Activated naive CD4-positive, alpha-beta T cell treated with anti-CD3 and anti-CD28 coated beads, Interleukin-2, amount 10 ng/mL, durations not matched to agents 7 days and 5 days (primary cell): ENCODE measurements around the gene GRM7.

Experiments used
- CTCF ChIA-PET: fragments of 350-600 bp; sonication (Branson Sonifier 250); formaldehyde crosslinking; loops from one replicate; lab custom pipeline; 2021; ENCODE audit warnings: antibody characterized with exemption; lab: Charles Lee
- DNase-seq: peaks from one replicate; pipeline ENCODE4 v3.0.0-alpha.2; 2020
- H3K27ac Mint-ChIP-seq: one replicate; pipeline ENCODE4 v1.8.0; 2021; ENCODE audit warnings: mild to moderate bottlenecking, moderate library complexity, mixed read lengths
- H3K27me3 Mint-ChIP-seq: one replicate; pipeline ENCODE4 v1.8.0; 2021; ENCODE audit warnings: mild to moderate bottlenecking, mixed read lengths
- H3K36me3 Mint-ChIP-seq: one replicate; pipeline ENCODE4 v1.8.0; 2021; ENCODE audit warnings: mixed read lengths
- H3K4me1 Mint-ChIP-seq: one replicate; pipeline ENCODE4 v1.8.0; 2021; ENCODE audit warnings: mixed read lengths
- H3K4me3 Mint-ChIP-seq: one replicate; pipeline ENCODE4 v1.8.0; 2021; ENCODE audit warnings: mild to moderate bottlenecking, moderate library complexity, mixed read lengths
- H3K9me3 Mint-ChIP-seq: one replicate; pipeline ENCODE4 v1.8.0; 2021; ENCODE audit warnings: mixed read lengths

GRM7 gene

DNA sequence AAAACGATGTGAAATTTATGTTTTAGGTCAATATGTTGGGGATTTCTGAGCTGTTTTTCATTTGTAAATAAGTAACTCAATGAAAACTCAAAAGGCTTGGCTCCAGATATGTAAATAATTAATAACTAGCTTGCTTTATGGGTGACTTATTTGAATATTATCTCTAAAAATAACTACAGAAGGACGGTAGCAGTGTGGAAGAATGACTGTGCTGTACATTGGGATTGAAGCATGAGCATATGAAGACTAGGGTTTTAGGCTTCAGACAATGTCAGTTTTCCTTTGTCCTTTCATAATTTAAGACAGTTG is 343.9 kb downstream of the GRM7 start:
- H3K4me1 Mint-ChIP-seq: peaks cover 4% of the 10 kb centered on the region
- peaks cover 5% of the 10 kb centered on the region for H3K9me3 Mint-ChIP-seq
- no peaks in the 10 kb centered on the region for H3K36me3 Mint-ChIP-seq
- no peak for DNase-seq
- CTCF ChIA-PET: no interaction called here
- no peaks in the 10 kb centered on the region for H3K27me3 Mint-ChIP-seq
- no peak overlapping the region for H3K4me3 Mint-ChIP-seq
- H3K27ac Mint-ChIP-seq: no peak overlapping the region

GRCh38 chr3:7205535-7205934 is 344.6 kb downstream of the GRM7 start:
- CTCF ChIA-PET: no interaction called here
- peaks cover 5% of the 10 kb centered on the region for H3K9me3 Mint-ChIP-seq
- no peaks in the 10 kb centered on the region for H3K27me3 Mint-ChIP-seq
- H3K27ac Mint-ChIP-seq: peak overlapping the region; percentile 2
- no peak for DNase-seq
- H3K36me3 Mint-ChIP-seq: no peaks in the 10 kb centered on the region
- H3K4me3 Mint-ChIP-seq: peak overlapping the region; percentile 38
- peaks cover 4% of the 10 kb centered on the region for H3K4me1 Mint-ChIP-seq

DNA sequence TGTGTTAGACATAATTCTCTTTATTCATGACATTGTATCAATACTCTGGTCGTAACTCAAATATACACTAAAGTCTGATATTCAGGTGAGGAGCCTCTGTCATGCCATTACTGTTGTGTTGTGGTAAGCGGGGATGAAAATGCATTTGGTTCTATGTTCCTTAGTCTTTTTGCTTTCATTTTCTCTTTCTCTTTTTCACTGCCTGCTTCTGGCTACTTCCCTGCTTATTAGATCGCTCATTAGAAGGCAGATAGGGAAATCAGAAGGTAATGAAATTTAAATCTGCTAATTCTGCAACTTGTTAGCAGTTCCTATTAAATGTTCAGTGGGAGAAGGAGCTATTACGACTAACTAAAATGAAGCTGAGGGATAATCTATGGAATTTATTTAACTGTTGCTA is 345.0 kb downstream of the GRM7 start:
- peaks cover 4% of the 10 kb centered on the region for H3K4me1 Mint-ChIP-seq
- H3K36me3 Mint-ChIP-seq: no peaks in the 10 kb centered on the region
- peak overlapping the region; percentile 61 for H3K27ac Mint-ChIP-seq
- H3K4me3 Mint-ChIP-seq: peak overlapping the region; percentile 38
- CTCF ChIA-PET: no interaction called here
- no peaks in the 10 kb centered on the region for H3K27me3 Mint-ChIP-seq
- no peak for DNase-seq
- peaks cover 5% of the 10 kb centered on the region for H3K9me3 Mint-ChIP-seq

DNA sequence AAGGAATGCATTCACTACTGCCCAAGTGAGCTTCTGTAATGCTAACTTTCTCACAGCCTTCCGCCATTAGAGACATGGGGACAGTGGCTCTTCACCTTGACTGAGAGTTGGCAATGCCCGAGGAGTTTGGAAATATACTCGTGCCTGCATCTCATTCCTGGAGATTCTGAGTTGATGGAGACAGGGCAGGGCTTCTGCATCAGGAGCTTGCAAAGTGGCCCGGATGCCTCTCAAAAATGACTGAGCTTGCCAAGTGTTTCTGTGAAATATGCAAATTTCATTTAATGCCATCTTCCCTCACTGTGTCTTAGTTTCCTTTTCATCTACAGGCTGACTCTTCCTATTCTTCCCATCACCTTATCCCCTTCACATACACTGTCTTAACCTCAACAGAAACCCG is 346.2 kb downstream of the GRM7 start:
- no peaks in the 10 kb centered on the region for H3K27me3 Mint-ChIP-seq
- peak overlapping the region; percentile 13 for H3K27ac Mint-ChIP-seq
- peaks cover 4% of the 10 kb centered on the region for H3K4me1 Mint-ChIP-seq
- H3K4me3 Mint-ChIP-seq: no peak overlapping the region
- CTCF ChIA-PET: no interaction called here
- no peak for DNase-seq
- H3K36me3 Mint-ChIP-seq: no peaks in the 10 kb centered on the region
- peaks cover 2% of the 10 kb centered on the region for H3K9me3 Mint-ChIP-seq

- H3K36me3 Mint-ChIP-seq: no peaks in the 10 kb centered on the region
- H3K9me3 Mint-ChIP-seq: peaks cover 2% of the 10 kb centered on the region
- CTCF ChIA-PET: no interaction called here
Observed at GRCh38 chr3:7207928-7208327, 347.0 kb downstream of the GRM7 start.

DNA sequence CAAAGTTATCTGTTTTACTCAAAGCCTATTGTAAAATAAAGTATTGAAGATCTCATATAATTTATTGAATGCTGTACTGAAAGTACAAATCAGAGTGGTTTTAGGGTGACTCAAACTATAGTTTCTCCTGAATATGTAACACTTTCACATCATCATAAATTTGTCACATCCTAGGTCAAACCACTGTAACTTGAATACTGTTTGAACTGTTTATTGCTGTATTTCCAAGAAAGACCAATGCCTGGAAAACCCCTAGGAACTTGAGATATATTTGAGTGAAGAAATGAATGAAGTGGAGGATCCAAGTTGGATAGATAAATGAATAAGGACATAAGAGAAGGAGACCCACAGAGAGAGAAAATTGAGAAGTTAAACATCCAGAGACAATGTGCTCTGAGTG is 348.2 kb downstream of the GRM7 start:
- H3K36me3 Mint-ChIP-seq: no peaks in the 10 kb centered on the region
- H3K9me3 Mint-ChIP-seq: no peaks in the 10 kb centered on the region
- H3K27me3 Mint-ChIP-seq: no peaks in the 10 kb centered on the region
- CTCF ChIA-PET: no interaction called here
- H3K27ac Mint-ChIP-seq: no peak overlapping the region
- DNase-seq: no peak
- no peak overlapping the region for H3K4me3 Mint-ChIP-seq
- H3K4me1 Mint-ChIP-seq: peaks cover 4% of the 10 kb centered on the region

More at GRCh38 chr3:7207928-7208327, 347.0 kb downstream of the GRM7 start:
- no peak for DNase-seq
- Mint-ChIP-seq H3K4me3 (no peak overlapping the region), H3K27me3 (no peaks in the 10 kb centered on the region), H3K4me1 (peaks cover 4% of the 10 kb centered on the region), H3K27ac (no peak overlapping the region)

GRCh38 chr3:7211740-7212139 is 350.8 kb downstream of the GRM7 start:
- H3K4me1 Mint-ChIP-seq: no peaks in the 10 kb centered on the region
- no peak overlapping the region for H3K4me3 Mint-ChIP-seq
- CTCF ChIA-PET: no interaction called here

DNA sequence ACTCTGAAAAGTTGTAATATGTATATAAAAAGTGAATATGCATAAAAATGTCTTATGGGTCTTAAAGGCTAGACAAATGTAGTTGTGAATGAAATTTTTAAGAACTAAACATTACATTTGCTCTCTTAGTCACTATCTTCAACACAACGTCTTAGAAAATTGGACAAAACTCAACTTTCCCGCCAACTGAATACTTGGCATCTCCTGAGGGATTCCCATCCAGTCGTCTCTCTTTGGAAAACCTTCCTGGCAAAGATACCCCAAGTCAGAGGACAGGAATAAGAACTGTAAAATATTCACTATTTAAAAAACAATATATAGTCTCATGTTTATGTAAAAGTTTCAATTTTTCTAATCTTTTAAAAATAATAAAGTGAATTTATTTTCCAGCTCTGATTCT is 354.8 kb downstream of the GRM7 start:
- no peak for DNase-seq
- Mint-ChIP-seq H3K27ac (no peak overlapping the region), H3K27me3 (no peaks in the 10 kb centered on the region), H3K4me1 (no peaks in the 10 kb centered on the region), H3K36me3 (no peaks in the 10 kb centered on the region), H3K4me3 (no peak overlapping the region), H3K9me3 (no peaks in the 10 kb centered on the region)
- CTCF ChIA-PET: interaction anchor here (1.0 kb wide), 1 partner anchor 35 kb away, joined by 3 read pairs; no protein-coding TSS in a partner anchor

More at GRCh38 chr3:7211740-7212139, 350.8 kb downstream of the GRM7 start:
- Mint-ChIP-seq H3K27ac (no peak overlapping the region), H3K36me3 (no peaks in the 10 kb centered on the region), H3K9me3 (no peaks in the 10 kb centered on the region), H3K27me3 (no peaks in the 10 kb centered on the region)
- DNase-seq: no peak

DNA sequence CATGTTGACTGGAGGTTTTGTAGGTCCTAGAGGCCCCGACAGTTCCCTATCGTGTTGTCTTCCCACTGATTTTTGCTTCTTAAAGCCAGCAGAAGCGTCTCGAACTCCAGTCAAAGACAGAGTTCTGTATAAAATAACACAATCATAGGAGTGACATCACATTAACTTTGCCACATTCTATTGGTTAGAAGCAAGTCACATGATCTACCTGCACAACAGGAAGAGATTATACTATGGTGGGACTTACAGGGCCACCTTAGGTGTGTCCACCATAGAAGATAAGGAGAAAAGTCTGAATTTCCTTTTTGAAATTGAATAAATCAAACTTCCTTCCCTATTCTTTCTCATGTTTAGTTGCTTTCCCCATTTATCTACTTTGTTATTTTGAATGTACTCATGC is 365.5 kb downstream of the GRM7 start:
- CTCF ChIA-PET: no interaction called here
- no peak overlapping the region for H3K4me3 Mint-ChIP-seq
- no peaks in the 10 kb centered on the region for H3K4me1 Mint-ChIP-seq
- H3K9me3 Mint-ChIP-seq: peaks cover 4% of the 10 kb centered on the region
- no peaks in the 10 kb centered on the region for H3K36me3 Mint-ChIP-seq
- DNase-seq: no peak
- no peak overlapping the region for H3K27ac Mint-ChIP-seq
- H3K27me3 Mint-ChIP-seq: no peaks in the 10 kb centered on the region

DNA sequence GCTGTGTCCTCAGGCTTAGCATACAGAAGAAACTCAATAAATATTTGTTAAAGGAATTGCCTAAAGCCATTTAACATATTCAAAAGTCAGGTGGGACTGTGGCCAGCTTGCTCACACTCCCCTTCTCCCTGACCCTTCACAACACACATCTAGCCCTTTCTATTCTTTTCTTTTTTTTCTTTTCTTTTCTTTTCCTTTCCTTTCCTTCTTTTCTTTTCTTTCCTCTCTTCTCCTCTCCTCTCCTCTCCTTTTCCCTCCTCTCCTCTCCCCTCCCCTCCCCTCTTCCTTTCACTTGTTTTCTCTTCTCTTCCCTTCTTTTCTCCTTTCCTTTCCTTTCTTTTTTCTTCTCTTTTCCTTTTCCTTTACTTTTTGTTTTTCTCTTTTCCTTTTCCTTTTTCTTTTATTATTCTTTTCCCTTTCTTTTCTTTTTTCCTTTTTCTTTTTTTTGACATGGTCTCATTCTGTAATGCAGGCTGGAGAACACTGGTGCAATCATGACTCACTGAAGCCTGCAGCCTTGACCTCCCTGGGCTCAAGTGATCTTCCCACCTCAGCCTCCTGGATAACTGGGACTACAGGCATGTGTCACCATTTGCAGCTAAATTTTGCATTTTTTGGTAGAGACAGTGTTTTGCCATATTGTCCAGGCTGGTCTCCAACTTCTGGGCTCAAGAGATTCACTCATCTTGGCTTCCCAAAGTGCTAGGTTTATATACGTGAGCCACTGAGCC is 377.8 kb downstream of the GRM7 start:
- DNase-seq: no peak
- Mint-ChIP-seq H3K9me3 (peaks cover 2% of the 10 kb centered on the region), H3K27me3 (no peaks in the 10 kb centered on the region), H3K36me3 (no peaks in the 10 kb centered on the region), H3K27ac (no peak overlapping the region), H3K4me3 (no peak overlapping the region), H3K4me1 (no peaks in the 10 kb centered on the region)
- CTCF ChIA-PET: no interaction called here

- Mint-ChIP-seq H3K4me3 (no peak overlapping the region), H3K36me3 (no peaks in the 10 kb centered on the region), H3K27me3 (no peaks in the 10 kb centered on the region), H3K9me3 (peaks cover 2% of the 10 kb centered on the region), H3K4me1 (no peaks in the 10 kb centered on the region), H3K27ac (no peak overlapping the region)
- CTCF ChIA-PET: no interaction called here
- DNase-seq: no peak
Observed at GRCh38 chr3:7241584-7242302, 380.8 kb downstream of the GRM7 start.

GRCh38 chr3:7242303-7242635 is 381.4 kb downstream of the GRM7 start:
- Mint-ChIP-seq H3K4me3 (no peak overlapping the region), H3K27me3 (no peaks in the 10 kb centered on the region), H3K36me3 (no peaks in the 10 kb centered on the region), H3K27ac (no peak overlapping the region), H3K9me3 (peaks cover 2% of the 10 kb centered on the region), H3K4me1 (no peaks in the 10 kb centered on the region)
- no peak for DNase-seq
- CTCF ChIA-PET: no interaction called here

DNA sequence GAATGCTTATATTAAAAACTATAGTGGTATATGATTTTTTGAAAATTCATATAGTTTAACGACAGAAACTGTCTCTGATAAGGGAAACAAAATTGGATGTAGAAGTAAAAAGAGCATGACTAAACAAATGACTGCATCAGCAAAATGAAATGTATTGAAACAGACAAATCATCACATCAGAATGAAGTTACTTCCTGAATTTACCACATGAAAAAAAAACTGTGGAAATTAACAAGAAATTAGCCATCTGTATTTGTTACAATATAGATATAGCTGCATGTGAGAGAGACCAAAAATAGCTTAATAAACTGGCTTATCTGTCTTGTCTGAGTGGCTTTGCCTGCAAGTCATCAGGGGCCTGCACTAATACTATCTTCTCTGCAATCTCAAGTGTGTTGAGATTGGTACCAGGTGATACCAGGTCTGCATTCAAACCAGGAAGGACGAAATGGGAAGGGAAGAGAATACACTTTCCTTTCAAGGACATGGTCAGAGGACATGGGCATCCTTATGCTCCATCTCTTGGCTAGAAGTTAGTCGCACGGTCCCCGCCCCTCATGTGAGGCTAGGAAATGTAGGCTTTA is 388.7 kb downstream of the GRM7 start:
- H3K27ac Mint-ChIP-seq: no peak overlapping the region
- no peaks in the 10 kb centered on the region for H3K36me3 Mint-ChIP-seq
- no peaks in the 10 kb centered on the region for H3K27me3 Mint-ChIP-seq
- H3K4me3 Mint-ChIP-seq: no peak overlapping the region
- H3K9me3 Mint-ChIP-seq: no peaks in the 10 kb centered on the region
- no peak for DNase-seq
- CTCF ChIA-PET: no interaction called here
- no peaks in the 10 kb centered on the region for H3K4me1 Mint-ChIP-seq

- H3K4me1 Mint-ChIP-seq: no peaks in the 10 kb centered on the region
- DNase-seq: no peak
- no peaks in the 10 kb centered on the region for H3K9me3 Mint-ChIP-seq
- no peaks in the 10 kb centered on the region for H3K27me3 Mint-ChIP-seq
- no peak overlapping the region for H3K27ac Mint-ChIP-seq
- CTCF ChIA-PET: no interaction called here
- H3K36me3 Mint-ChIP-seq: no peaks in the 10 kb centered on the region
- H3K4me3 Mint-ChIP-seq: no peak overlapping the region
Observed at GRCh38 chr3:7254251-7254650, 393.3 kb downstream of the GRM7 start.

DNA sequence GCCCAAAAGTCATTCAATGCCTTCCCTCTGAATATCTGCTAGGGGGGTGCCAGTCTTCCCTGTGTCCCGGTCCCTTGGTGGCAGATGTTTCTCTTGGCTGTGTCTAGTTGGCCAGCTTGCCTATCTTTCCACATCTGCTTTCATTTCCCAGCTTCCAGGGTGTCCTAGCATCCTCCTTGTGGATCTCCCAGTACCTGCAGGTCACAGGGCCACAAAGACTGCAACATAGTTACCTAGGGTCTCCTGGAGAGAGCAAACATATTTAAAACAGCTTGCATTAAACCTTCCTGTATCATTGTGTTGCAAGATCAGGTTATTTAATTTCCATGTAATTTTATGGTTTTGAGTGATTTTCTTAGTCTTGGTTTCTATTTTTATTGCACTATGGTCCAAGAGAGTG is 400.1 kb downstream of the GRM7 start:
- no peaks in the 10 kb centered on the region for H3K27me3 Mint-ChIP-seq
- CTCF ChIA-PET: no interaction called here
- H3K9me3 Mint-ChIP-seq: peaks cover 5% of the 10 kb centered on the region
- no peaks in the 10 kb centered on the region for H3K4me1 Mint-ChIP-seq
- H3K27ac Mint-ChIP-seq: no peak overlapping the region
- no peaks in the 10 kb centered on the region for H3K36me3 Mint-ChIP-seq
- H3K4me3 Mint-ChIP-seq: no peak overlapping the region
- no peak for DNase-seq
